Duodenal mucosa (tissue), 2 donors: ENCODE measurements around the gene GCNT4.

Source experiments
- H3K27ac ChIP-seq: one replicate; pipeline ENCODE4 v1.7.0; 2013; ENCODE audit warnings: low read depth, low read length
- H3K27me3 ChIP-seq, 2 donors: one replicate each; pipeline ENCODE4 v1.7.0; 2013; ENCODE audit warnings: low read length in 2 of 2, control low read depth in 1 of 2; ENCODE audit not compliant: insufficient read depth in 2 of 2, control insufficient read depth in 1 of 2
- H3K36me3 ChIP-seq, 2 donors: one replicate each; pipeline ENCODE4 v1.7.0; 2013; ENCODE audit warnings: low read length in 2 of 2, control low read depth in 1 of 2; ENCODE audit not compliant: insufficient read depth in 2 of 2, control insufficient read depth in 1 of 2
- H3K4me1 ChIP-seq, 2 donors: one replicate each; pipeline ENCODE4 v1.7.0; 2013; ENCODE audit warnings: low read length in 2 of 2, control low read depth in 1 of 2; ENCODE audit not compliant: insufficient read depth in 2 of 2, control insufficient read depth in 1 of 2
- H3K4me3 ChIP-seq, 2 donors: one replicate each; pipeline ENCODE4 v1.7.0; 2013; ENCODE audit warnings: low read length in 2 of 2, low read depth in 1 of 2
- H3K9ac ChIP-seq, 2 donors: one replicate each; pipeline ENCODE4 v1.7.0; 2013; ENCODE audit warnings: low read length in 2 of 2, low read depth in 1 of 2
- H3K9me3 ChIP-seq, 2 donors: one replicate each; pipeline ENCODE4 v1.7.0; 2013; ENCODE audit warnings: low read length in 2 of 2, control low read depth in 1 of 2; ENCODE audit not compliant: control insufficient read depth in 1 of 2

Gene GCNT4

DNA sequence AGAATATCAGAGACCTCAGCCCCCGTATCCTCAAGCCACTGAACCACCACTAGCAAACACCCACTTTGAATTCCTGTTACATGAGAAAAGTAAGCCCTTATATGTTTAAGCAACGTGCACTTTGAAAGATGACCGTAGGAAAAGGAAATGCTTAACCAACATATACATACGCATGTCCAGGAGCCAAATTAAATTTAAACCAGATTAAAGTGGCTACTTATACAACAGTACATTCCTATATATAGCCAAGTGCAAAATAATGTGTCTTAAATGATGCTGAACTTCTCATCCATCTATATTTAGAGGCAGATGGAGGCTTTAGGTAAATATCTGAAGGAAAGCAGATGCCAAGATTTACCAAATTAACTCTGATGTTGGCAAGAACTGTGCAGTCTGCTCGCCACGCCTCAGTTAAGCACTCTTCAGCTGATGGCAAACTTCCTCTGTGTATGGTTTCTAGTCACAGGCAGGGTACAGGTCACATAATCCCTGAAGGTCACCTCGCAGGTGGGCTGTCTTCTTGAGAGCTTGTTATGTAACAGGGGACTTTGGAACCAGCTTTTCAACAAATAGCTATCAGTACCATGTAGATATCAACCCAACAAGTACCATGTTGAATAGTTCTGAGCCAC, 8.6 kb downstream of the GCNT4 start:
- Histone ChIP-seq H3K36me3 (peaks cover 7 to 55% of the 10 kb centered on the region in 2 donors), H3K4me1 (peaks cover 4% of the 10 kb centered on the region in 2 donors), H3K9me3 (no peaks in the 10 kb centered on the region), H3K4me3 (no peak overlapping the region), H3K27me3 (no peaks in the 10 kb centered on the region), H3K27ac (no peak overlapping the region), H3K9ac (no peak overlapping the region)

DNA sequence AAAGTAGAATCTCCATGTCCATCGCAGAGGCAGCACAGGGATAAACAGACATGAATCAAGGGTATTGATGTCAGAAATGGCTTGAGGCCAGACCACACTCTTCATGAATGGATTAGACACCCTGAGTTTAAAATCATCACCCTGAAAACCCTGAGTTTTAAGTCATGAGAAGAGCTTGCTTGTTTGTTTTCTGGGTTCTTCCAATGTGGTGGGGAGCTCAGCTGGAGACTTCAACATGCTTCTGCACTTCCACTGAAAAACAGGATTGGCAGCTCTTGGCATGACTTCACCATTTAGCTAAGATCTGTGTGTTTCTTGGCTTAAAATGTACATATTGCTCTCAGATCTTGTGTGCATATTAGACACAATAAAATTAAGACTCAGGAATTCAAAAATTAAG, 9.8 kb downstream of the GCNT4 start:
- no peaks in the 10 kb centered on the region for H3K9me3 ChIP-seq
- H3K27ac ChIP-seq: no peak overlapping the region
- no peak overlapping the region for H3K4me3 ChIP-seq

DNA sequence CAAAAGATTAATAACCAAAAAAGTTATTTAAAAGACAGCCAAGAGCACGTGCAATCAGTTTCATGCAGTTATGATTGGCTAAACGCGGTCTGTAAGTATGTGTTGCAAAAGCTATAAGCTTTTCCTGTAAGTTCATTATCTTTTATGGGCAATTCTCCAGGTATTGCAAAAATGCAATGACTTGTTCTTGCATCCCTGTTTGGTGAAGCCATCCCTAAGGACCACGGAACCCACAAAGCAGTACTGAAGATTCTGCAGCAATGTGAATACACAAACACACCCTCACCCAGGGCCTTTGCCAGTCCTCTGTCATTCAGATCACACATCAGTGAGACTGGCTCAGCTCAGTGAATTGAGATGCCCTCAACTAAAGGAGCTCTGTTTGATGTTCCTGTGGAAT, 11.4 kb downstream of the GCNT4 start:
- H3K4me3 ChIP-seq: no peak overlapping the region
- no peaks in the 10 kb centered on the region for H3K4me1 ChIP-seq
- H3K36me3 ChIP-seq: peaks cover 2 to 52% of the 10 kb centered on the region in 2 donors
- no peaks in the 10 kb centered on the region for H3K9me3 ChIP-seq
- no peak overlapping the region for H3K27ac ChIP-seq
- H3K27me3 ChIP-seq: no peaks in the 10 kb centered on the region
- no peak overlapping the region for H3K9ac ChIP-seq

More for the DNA sequence above, 9.8 kb downstream of the GCNT4 start:
- Histone ChIP-seq H3K9ac (no peak overlapping the region), H3K4me1 (no peaks in the 10 kb centered on the region), H3K36me3 (peaks cover 7 to 56% of the 10 kb centered on the region in 2 donors), H3K27me3 (no peaks in the 10 kb centered on the region)

DNA sequence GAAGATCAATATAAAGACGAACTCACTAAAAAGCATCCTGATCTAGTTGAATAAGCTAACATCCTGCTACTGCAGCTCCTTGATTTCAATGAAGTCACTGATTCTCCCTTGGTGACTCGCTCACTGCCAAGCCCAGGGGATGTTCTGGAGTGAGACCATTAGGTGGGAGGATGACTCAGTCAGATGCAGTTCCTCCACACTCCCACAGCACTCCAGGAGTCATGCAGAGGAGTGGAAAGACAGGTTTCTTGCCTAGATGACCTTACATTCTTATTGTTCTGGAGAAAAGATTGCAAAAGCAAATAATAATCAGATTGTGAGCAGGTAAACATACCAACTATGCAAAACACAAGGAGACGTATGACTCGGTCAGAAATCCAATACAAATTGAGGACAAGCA, 15.3 kb downstream of the GCNT4 start:
- Histone ChIP-seq H3K9ac (no peak overlapping the region), H3K4me1 (no peaks in the 10 kb centered on the region), H3K4me3 (no peak overlapping the region), H3K36me3 (peaks cover 2 to 53% of the 10 kb centered on the region in 2 donors), H3K27ac (no peak overlapping the region), H3K27me3 (no peaks in the 10 kb centered on the region), H3K9me3 (no peaks in the 10 kb centered on the region)

DNA sequence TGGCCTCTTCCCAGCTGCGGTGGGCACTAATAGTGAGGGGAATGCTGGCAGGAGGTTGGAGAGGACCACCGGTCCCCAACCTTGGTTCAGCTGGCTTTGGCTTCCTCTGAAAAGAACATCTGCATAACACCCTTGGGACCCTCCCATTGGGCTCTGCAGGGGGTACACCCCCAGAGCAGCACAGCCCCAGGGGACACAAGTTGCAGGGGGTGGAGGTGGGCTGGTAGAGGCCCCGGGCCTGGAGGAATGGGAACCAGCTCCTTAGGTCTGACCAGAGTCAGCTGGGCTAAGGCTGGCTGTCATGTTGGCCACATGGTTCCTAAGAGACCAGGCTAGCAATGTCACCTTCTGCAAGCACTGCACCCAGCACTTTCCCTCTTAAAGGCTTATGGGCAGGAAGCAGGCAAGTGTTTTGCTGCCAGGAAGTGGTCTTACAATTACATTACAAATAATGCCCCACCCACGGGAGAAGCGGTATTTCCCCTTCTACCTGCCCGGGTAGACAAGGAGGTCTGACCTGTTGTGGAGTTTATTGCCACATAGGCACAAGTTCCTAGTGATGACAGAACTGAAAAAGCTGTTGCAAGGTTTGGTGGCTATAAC, 18.1 kb downstream of the GCNT4 start:
- Histone ChIP-seq H3K27me3 (no peaks in the 10 kb centered on the region), H3K4me1 (no peaks in the 10 kb centered on the region), H3K27ac (no peak overlapping the region), H3K9ac (no peak overlapping the region), H3K36me3 (peaks cover 0 to 53% of the 10 kb centered on the region in 2 donors), H3K4me3 (no peak overlapping the region), H3K9me3 (no peaks in the 10 kb centered on the region)

DNA sequence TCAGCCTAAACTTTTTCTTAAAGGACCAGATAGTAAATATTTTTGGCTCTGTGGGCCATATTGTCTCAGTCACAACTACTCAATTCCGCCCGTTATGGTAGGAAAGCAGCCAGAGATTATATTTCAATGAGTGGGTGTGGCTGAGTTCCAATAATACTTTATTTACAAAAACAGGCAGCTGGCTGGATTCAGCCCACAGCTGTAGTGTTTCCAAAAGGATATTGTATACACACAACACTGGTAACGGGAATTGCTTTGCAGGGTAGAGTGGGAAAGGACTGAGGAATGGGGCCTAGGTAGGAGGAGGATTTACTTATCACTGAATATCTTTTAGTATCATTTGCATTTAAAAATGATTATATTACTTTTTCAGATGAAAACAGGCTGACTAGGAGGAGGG, 21.0 kb downstream of the GCNT4 start:
- Histone ChIP-seq H3K4me3 (no peak overlapping the region), H3K4me1 (no peaks in the 10 kb centered on the region), H3K9ac (no peak overlapping the region), H3K27ac (no peak overlapping the region), H3K36me3 (peaks cover 0 to 39% of the 10 kb centered on the region in 2 donors), H3K9me3 (no peaks in the 10 kb centered on the region), H3K27me3 (no peaks in the 10 kb centered on the region)

DNA sequence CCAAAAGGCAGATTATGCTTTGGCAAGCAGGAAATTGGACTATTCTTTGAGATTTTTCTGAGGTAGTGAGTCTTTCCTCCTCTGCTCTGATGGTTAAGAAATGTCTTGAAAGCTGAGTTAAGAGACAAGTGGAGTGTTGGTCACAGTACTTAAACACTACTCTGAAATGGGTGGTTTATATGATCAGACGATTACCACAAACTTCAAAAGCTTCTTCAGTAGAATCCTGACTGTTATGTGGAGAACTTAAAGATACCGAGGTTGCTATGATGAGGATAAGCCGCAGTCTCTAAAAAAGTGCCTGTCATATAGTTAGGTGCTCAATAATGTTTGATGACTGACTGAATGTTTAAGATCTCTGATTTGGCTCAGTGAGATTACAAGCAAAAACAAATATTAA, 24.3 kb downstream of the GCNT4 start:
- peaks cover 3 to 13% of the 10 kb centered on the region in 2 donors for H3K36me3 ChIP-seq
- H3K27me3 ChIP-seq: no peaks in the 10 kb centered on the region
- H3K27ac ChIP-seq: no peak overlapping the region
- no peak overlapping the region for H3K9ac ChIP-seq
- no peak overlapping the region for H3K4me3 ChIP-seq
- no peaks in the 10 kb centered on the region for H3K9me3 ChIP-seq
- peaks cover 0 to 4% of the 10 kb centered on the region in 2 donors for H3K4me1 ChIP-seq

DNA sequence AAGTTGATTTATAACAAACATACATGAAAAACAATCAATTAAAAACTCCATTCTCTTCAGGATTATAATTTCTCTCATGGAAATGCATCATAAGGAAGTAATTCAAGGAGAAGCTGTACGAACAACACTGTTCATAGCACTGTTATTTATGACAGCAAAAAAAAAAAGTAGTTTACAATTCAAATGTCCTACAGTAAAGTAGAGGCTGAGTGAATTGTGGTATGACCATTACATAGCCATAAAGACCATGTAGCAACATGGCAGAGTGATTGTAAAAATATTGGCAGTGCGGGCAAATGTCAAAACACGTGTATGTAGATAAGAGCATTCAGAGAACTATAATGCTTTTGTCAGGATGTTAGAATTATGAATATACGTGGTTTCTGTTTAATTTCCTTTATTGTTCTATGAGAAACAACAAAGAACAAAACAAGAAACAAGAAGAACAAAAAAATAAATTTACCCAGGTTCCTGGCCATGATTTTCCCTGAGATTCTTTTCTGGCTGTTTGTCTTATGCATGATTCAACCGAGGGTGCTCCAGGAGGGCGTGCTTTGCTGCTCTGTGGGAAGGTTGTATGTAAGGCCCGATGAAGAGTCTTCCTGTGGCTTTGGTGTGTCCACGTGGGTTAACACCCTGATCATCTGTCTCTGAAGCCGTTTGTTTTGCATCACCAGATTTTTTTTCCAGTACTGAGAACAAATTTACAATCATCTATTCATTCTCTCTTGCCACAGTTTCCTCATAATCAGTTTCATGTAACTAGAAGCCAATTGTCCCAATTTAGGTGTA, 28.8 kb downstream of the GCNT4 start:
- H3K36me3 ChIP-seq: peaks cover 0 to 3% of the 10 kb centered on the region in 2 donors
- no peaks in the 10 kb centered on the region for H3K9me3 ChIP-seq
- H3K9ac ChIP-seq: no peak overlapping the region
- H3K27me3 ChIP-seq: no peaks in the 10 kb centered on the region
- peaks cover 0 to 9% of the 10 kb centered on the region in 2 donors for H3K4me1 ChIP-seq
- no peak overlapping the region for H3K27ac ChIP-seq
- no peak overlapping the region for H3K4me3 ChIP-seq

DNA sequence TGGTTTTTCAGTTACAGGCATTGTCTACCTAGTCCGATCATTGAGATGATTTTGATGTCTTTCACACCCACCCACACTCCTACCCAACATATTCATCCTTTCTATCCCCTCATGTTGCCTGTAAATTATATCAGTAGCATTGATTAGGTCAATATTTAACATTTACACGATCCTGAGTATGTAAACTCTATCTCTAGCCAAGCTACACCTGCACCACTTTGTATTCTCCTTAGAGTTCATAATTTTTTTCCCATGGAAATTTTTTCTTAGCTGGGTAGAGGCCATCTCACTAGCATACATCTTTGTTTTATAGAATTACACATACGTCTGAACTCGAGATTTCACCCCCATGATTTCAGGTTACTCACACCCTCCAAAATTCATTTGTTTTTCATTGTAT, 30.6 kb downstream of the GCNT4 start:
- no peak overlapping the region for H3K27ac ChIP-seq
- H3K4me3 ChIP-seq: no peak overlapping the region
- H3K9me3 ChIP-seq: no peaks in the 10 kb centered on the region
- peaks cover 0 to 3% of the 10 kb centered on the region in 2 donors for H3K36me3 ChIP-seq
- no peak overlapping the region for H3K9ac ChIP-seq
- no peaks in the 10 kb centered on the region for H3K27me3 ChIP-seq
- peaks cover 0 to 9% of the 10 kb centered on the region in 2 donors for H3K4me1 ChIP-seq

DNA sequence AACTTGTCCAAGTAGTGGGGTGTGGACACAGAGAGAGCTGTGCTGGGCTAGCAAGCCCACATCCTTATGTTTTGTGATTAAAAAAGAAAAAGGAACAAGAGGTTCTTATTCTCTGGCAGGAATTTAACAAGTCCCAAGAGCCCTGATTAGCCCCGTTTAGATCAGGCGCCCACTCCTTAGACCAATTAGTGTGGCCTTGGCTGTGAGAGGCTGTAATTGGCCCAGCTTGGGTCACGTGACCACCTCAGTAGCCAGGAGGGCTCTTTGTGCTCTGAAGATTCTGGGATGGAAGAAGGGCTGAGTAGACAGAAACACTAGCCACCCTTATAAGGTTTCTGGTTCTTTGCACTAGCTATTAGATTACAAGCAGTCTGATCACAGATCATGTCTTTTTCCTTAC, 31.1 kb downstream of the GCNT4 start:
- Histone ChIP-seq H3K27ac (no peak overlapping the region), H3K4me1 (peaks cover 0 to 9% of the 10 kb centered on the region in 2 donors), H3K4me3 (no peak overlapping the region), H3K9ac (no peak overlapping the region), H3K36me3 (peaks cover 0 to 3% of the 10 kb centered on the region in 2 donors), H3K9me3 (no peaks in the 10 kb centered on the region), H3K27me3 (no peaks in the 10 kb centered on the region)
